Measurements from ENCODE around the gene FLAD1.

The FLAD1 gene

DNA sequence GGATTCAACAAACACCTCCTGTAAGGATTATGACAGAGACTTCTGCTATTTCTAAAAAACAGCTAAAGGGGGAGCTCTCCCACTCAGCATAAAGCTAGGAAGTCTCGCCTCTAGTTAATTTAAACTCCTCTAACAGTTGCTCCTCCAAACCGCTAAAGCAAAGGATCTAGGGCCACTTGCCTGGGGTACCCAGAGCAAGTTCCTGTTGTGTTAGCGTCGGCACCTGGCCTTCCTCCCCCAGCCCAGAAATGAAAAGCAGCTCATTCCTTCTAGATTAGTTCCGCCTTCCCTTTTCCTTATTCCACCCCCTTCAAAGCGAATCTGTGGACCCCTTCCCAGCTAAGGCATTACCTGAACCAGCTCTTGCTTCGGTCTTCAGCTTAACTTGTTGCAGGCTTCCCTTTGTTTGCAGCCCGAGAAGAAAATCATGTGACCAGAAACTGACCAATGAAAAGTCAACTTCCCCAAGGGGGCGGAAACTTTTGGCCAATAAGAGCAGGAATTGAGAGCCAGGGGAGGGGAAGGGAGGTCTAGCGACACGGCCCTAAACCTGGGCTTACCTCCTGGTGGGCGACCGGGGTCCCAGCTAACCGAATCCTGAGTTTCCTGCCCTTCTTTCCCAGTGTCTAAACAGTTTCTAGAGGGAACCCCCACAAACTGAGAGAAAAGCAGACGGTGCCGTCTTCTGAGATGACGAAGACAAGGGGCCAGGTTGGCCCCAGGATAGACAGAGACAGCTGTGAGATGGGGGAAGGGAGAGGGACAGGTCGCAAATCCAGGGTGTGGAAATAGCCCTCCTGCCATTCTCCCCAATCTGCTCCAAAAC lies 27.2 kb upstream of the FLAD1 start, which contains the start of gene PBXIP1:
Gene PBXIP1 (minus strand): TSS at position 382 of the 826 bp plus-strand sequence. CDS start 2,378 bp downstream, outside the sequence.
- Histone ChIP-seq H3K18ac (ENCODE audit: low read length) (peak within 1 kb of the TSS; percentile 54), H3K79me2 (ENCODE audit: control insufficient read depth, insufficient read depth, low read length, poor library complexity) (no peaks in the 10 kb centered on the region), H2AFZ (ENCODE audit: insufficient read depth, low read length, poor library complexity) (peak within 1 kb of the TSS; percentile 48), H4K91ac (ENCODE audit: low read depth, low read length) (peak within 1 kb of the TSS; percentile 40), H3K27ac (ENCODE audit: low read depth, low read length) (peak within 1 kb of the TSS; percentile 61), H3K23ac (ENCODE audit: low read length) (no peak within 1 kb of the TSS), H3K36me3 (ENCODE audit: control insufficient read depth in 1 of 2, insufficient read depth in 2 of 2, low read length in 2 of 2) (peaks cover 17 to 20% of the 10 kb centered on the region in 2 experiments), H3K27me3 (ENCODE audit: insufficient read depth, low read length) (no peaks in the 10 kb centered on the region), H3K9me3 (ENCODE audit: insufficient read depth, low read depth, low read length) (no peaks in the 10 kb centered on the region), H3K79me1 (ENCODE audit: low read length) (peaks cover 2% of the 10 kb centered on the region), H3K4ac (ENCODE audit: low read depth, low read length) (no peak within 1 kb of the TSS), H2BK12ac (ENCODE audit: low read length) (no peak within 1 kb of the TSS), H2BK120ac (ENCODE audit: insufficient read depth, low read length, poor library complexity) (peak within 1 kb of the TSS; percentile 29), H3K14ac (ENCODE audit: low read length) (peak within 1 kb of the TSS; percentile 47), H3K4me3 (ENCODE audit: low read depth, low read length) (peak within 1 kb of the TSS; percentile 68), H4K12ac (ENCODE audit: low read depth, low read length) (peak within 1 kb of the TSS; percentile 61), H4K8ac (ENCODE audit: low read depth, low read length) (peak within 1 kb of the TSS; percentile 69), H3K4me1 (ENCODE audit: control insufficient read depth in 1 of 2, insufficient read depth in 2 of 2, low read length in 2 of 2) (peaks cover 15 to 22% of the 10 kb centered on the region in 2 experiments), H2BK5ac (ENCODE audit: low read depth, low read length, poor library complexity) (peak within 1 kb of the TSS; percentile 23), H3K9ac (ENCODE audit: low read length) (peak within 1 kb of the TSS; percentile 89), H2AK5ac (ENCODE audit: low read length) (no peak within 1 kb of the TSS), H3K4me2 (ENCODE audit: low read length) (peak within 1 kb of the TSS; percentile 99)
- peak; percentile 83 to 96 for DNase-seq
- WGBS (ENCODE audit: extremely low coverage, insufficient coverage, insufficient read length), result no CpG with 5 or more reads among the region's 18 CpGs

DNA sequence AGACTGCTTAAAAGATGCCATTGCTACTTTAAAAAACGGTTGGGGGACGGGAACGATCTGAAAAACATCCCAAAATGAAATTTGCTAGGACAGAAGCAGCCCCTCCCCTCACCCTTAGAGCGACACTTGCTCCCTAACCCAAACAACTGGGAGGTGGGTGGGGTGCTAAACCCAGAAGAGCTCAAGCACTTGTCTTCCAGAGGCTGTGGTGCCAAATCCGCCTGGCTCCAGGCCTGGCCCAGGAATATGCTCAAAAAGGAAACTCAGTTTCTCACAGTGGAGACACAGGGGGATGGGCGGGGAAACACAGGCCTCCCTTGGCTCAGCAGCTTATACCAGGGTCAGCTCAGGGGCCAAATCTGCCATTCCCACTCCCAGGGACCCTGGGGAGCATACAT lies 26.6 kb upstream of the FLAD1 start:
- H3K9ac ChIP-seq (ENCODE audit: low read length), result peak overlapping the region; percentile 16
- peak overlapping the region; percentile 64 for H3K4me3 ChIP-seq (ENCODE audit: low read depth, low read length)
- H2AK5ac ChIP-seq (ENCODE audit: low read length), result no peak overlapping the region
- no peak overlapping the region for H2BK120ac ChIP-seq (ENCODE audit: insufficient read depth, low read length, poor library complexity)
- H4K91ac ChIP-seq (ENCODE audit: low read depth, low read length), result peak overlapping the region; percentile 40
- H2AFZ ChIP-seq (ENCODE audit: insufficient read depth, low read length, poor library complexity), result peak overlapping the region; percentile 42
- H3K79me2 ChIP-seq (ENCODE audit: control insufficient read depth, insufficient read depth, low read length, poor library complexity), result peaks cover 3% of the 10 kb centered on the region
- no peaks in the 10 kb centered on the region for H3K9me3 ChIP-seq (ENCODE audit: insufficient read depth, low read depth, low read length)
- DNase-seq, result peak in 1 of 2 donors; percentile 17
- no peak overlapping the region for H2BK5ac ChIP-seq (ENCODE audit: low read depth, low read length, poor library complexity)
- H2BK12ac ChIP-seq (ENCODE audit: low read length), result no peak overlapping the region
- H3K14ac ChIP-seq (ENCODE audit: low read length), result peak overlapping the region; percentile 26
- peak overlapping the region; percentile 69 for H4K8ac ChIP-seq (ENCODE audit: low read depth, low read length)
- no peak overlapping the region for H3K18ac ChIP-seq (ENCODE audit: low read length)
- H3K27ac ChIP-seq (ENCODE audit: low read depth, low read length), result no peak overlapping the region
- no peak overlapping the region for H3K4ac ChIP-seq (ENCODE audit: low read depth, low read length)
- no peaks in the 10 kb centered on the region for H3K27me3 ChIP-seq (ENCODE audit: insufficient read depth, low read length)
- H3K36me3 ChIP-seq (ENCODE audit: control insufficient read depth in 1 of 2, insufficient read depth in 2 of 2, low read length in 2 of 2), result peaks cover 12 to 16% of the 10 kb centered on the region in 2 experiments
- WGBS (ENCODE audit: extremely low coverage, insufficient coverage, insufficient read length), result no CpG with 5 or more reads among the region's 6 CpGs
- H3K4me1 ChIP-seq (ENCODE audit: control insufficient read depth in 1 of 2, insufficient read depth in 2 of 2, low read length in 2 of 2), result peaks cover 15 to 22% of the 10 kb centered on the region in 2 experiments
- H3K4me2 ChIP-seq (ENCODE audit: low read length), result peak overlapping the region; percentile 99
- peaks cover 5% of the 10 kb centered on the region for H3K79me1 ChIP-seq (ENCODE audit: low read length)
- H3K23ac ChIP-seq (ENCODE audit: low read length), result no peak overlapping the region
- peak overlapping the region; percentile 61 for H4K12ac ChIP-seq (ENCODE audit: low read depth, low read length)

DNA sequence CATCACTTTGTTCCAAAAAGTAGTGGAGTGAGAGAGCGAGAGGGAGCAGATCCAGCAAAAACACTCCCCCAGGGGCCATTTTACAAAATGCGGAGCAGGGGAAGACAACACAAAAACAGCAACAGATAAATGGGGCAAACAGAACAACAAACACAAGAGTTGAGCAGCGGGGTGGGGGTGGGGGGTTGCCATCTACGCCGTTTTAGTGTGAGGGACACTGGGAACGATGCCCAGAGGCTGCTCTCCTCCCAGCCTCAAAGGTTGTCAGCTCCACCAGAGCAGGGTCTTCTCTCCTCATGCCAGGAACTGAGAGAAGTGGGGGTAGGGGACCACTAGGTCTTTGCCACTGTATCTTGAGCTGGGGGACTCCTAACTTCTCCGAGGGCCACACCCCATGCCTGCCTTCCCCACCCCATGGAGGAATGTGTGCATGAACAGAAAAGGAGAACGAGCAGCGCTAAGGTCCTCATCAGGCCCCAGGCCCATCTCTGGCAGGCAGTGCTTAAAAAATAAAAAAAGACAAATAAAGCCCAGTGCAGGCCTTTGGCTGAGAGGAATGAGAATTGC lies 26.0 kb upstream of the FLAD1 start:
- no peak overlapping the region for H4K91ac ChIP-seq (ENCODE audit: low read depth, low read length)
- H3K9me3 ChIP-seq (ENCODE audit: insufficient read depth, low read depth, low read length), result no peaks in the 10 kb centered on the region
- no peak overlapping the region for H3K23ac ChIP-seq (ENCODE audit: low read length)
- whole genome bisulfite sequencing (ENCODE audit: extremely low coverage, insufficient coverage, insufficient read length), result no CpG with 5 or more reads among the region's 9 CpGs
- H3K36me3 ChIP-seq (ENCODE audit: control insufficient read depth in 1 of 2, insufficient read depth in 2 of 2, low read length in 2 of 2), result peaks cover 12 to 16% of the 10 kb centered on the region in 2 experiments
- no peak overlapping the region for H3K4me3 ChIP-seq (ENCODE audit: low read depth, low read length)
- no peak overlapping the region for H3K4me2 ChIP-seq (ENCODE audit: low read length)
- no peak overlapping the region for H2BK120ac ChIP-seq (ENCODE audit: insufficient read depth, low read length, poor library complexity)
- H2AK5ac ChIP-seq (ENCODE audit: low read length), result no peak overlapping the region
- H3K27me3 ChIP-seq (ENCODE audit: insufficient read depth, low read length), result no peaks in the 10 kb centered on the region
- H3K4ac ChIP-seq (ENCODE audit: low read depth, low read length), result no peak overlapping the region
- no peak overlapping the region for H3K14ac ChIP-seq (ENCODE audit: low read length)
- no peak overlapping the region for H4K12ac ChIP-seq (ENCODE audit: low read depth, low read length)
- H4K8ac ChIP-seq (ENCODE audit: low read depth, low read length), result no peak overlapping the region
- peaks cover 15 to 22% of the 10 kb centered on the region in 2 experiments for H3K4me1 ChIP-seq (ENCODE audit: control insufficient read depth in 1 of 2, insufficient read depth in 2 of 2, low read length in 2 of 2)
- peak overlapping the region; percentile 13 for H2AFZ ChIP-seq (ENCODE audit: insufficient read depth, low read length, poor library complexity)
- no peak overlapping the region for H3K18ac ChIP-seq (ENCODE audit: low read length)
- DNase-seq, result no peak
- peak overlapping the region; percentile 5 for H2BK12ac ChIP-seq (ENCODE audit: low read length)
- H3K9ac ChIP-seq (ENCODE audit: low read length), result no peak overlapping the region
- no peak overlapping the region for H2BK5ac ChIP-seq (ENCODE audit: low read depth, low read length, poor library complexity)
- H3K79me1 ChIP-seq (ENCODE audit: low read length), result peaks cover 10% of the 10 kb centered on the region
- H3K27ac ChIP-seq (ENCODE audit: low read depth, low read length), result no peak overlapping the region
- H3K79me2 ChIP-seq (ENCODE audit: control insufficient read depth, insufficient read depth, low read length, poor library complexity), result peaks cover 8% of the 10 kb centered on the region

DNA sequence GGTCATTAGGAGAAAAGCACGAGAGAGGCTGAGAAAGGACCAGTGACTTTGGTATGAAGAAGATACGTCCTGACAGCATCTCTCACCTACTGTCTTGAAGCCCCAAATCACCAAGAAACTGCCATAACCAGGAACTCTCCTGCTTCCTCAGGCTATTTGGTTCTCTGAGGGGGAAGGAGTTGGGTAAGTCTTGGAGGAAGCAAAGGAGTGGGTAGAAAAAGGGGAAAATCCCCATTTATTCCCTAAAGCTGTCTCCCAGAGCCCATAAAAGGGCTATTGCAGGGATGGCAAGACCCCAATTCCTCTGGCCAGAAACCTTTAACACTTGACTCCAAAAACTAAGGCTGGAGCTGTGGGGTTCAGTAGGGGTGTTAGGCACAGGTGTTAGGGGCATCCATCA lies 25.1 kb upstream of the FLAD1 start:
- H2BK5ac ChIP-seq (ENCODE audit: low read depth, low read length, poor library complexity), result no peak overlapping the region
- H2AK5ac ChIP-seq (ENCODE audit: low read length), result no peak overlapping the region
- no peaks in the 10 kb centered on the region for H3K9me3 ChIP-seq (ENCODE audit: insufficient read depth, low read depth, low read length)
- no peak overlapping the region for H3K9ac ChIP-seq (ENCODE audit: low read length)
- no peak overlapping the region for H2AFZ ChIP-seq (ENCODE audit: insufficient read depth, low read length, poor library complexity)
- peaks cover 21 to 27% of the 10 kb centered on the region in 2 experiments for H3K4me1 ChIP-seq (ENCODE audit: control insufficient read depth in 1 of 2, insufficient read depth in 2 of 2, low read length in 2 of 2)
- H3K79me1 ChIP-seq (ENCODE audit: low read length), result peaks cover 13% of the 10 kb centered on the region
- WGBS (ENCODE audit: extremely low coverage, insufficient coverage, insufficient read length), result no CpG with 5 or more reads among the region's 2 CpGs
- H3K27me3 ChIP-seq (ENCODE audit: insufficient read depth, low read length), result no peaks in the 10 kb centered on the region
- no peak overlapping the region for H3K4ac ChIP-seq (ENCODE audit: low read depth, low read length)
- H3K23ac ChIP-seq (ENCODE audit: low read length), result no peak overlapping the region
- H3K4me3 ChIP-seq (ENCODE audit: low read depth, low read length), result no peak overlapping the region
- H4K91ac ChIP-seq (ENCODE audit: low read depth, low read length), result no peak overlapping the region
- H3K4me2 ChIP-seq (ENCODE audit: low read length), result no peak overlapping the region
- peaks cover 16 to 19% of the 10 kb centered on the region in 2 experiments for H3K36me3 ChIP-seq (ENCODE audit: control insufficient read depth in 1 of 2, insufficient read depth in 2 of 2, low read length in 2 of 2)
- no peak overlapping the region for H3K27ac ChIP-seq (ENCODE audit: low read depth, low read length)
- H4K8ac ChIP-seq (ENCODE audit: low read depth, low read length), result no peak overlapping the region
- no peak for DNase-seq
- H4K12ac ChIP-seq (ENCODE audit: low read depth, low read length), result no peak overlapping the region
- no peak overlapping the region for H3K18ac ChIP-seq (ENCODE audit: low read length)
- H2BK120ac ChIP-seq (ENCODE audit: insufficient read depth, low read length, poor library complexity), result no peak overlapping the region
- H3K14ac ChIP-seq (ENCODE audit: low read length), result no peak overlapping the region
- no peak overlapping the region for H2BK12ac ChIP-seq (ENCODE audit: low read length)
- peaks cover 9% of the 10 kb centered on the region for H3K79me2 ChIP-seq (ENCODE audit: control insufficient read depth, insufficient read depth, low read length, poor library complexity)

All from trophoblast cell (in vitro differentiated cells and primary cell).